ENCODE measurements around the gene RAP1GAP. TPM values are rescaled to one million over a fixed set of nuclear protein-coding genes. Genes with fewer than 3 reads are reported as not detected.

Gene RAP1GAP
- polyA plus RNA-seq, 4 donors, result 18.4 to 24.3 (median 23.1) TPM

- no peak for DNase-seq (ENCODE audit: low read depth in 4 of 4, low spot score in 2 of 4)
Measured at GRCh38 chr1:21559788-21560567, 109.2 kb downstream of the RAP1GAP start.

GRCh38 chr1:21553116-21553926 lies 115.8 kb downstream of the RAP1GAP start:
- DNase-seq (ENCODE audit: low read depth in 4 of 4, low spot score in 2 of 4), result no peak

- no peak for DNase-seq (ENCODE audit: low read depth in 4 of 4, low spot score in 2 of 4)
Measured at GRCh38 chr1:21552715-21553114, 116.4 kb downstream of the RAP1GAP start.

- no peak for DNase-seq (ENCODE audit: low read depth in 4 of 4, low spot score in 2 of 4)
Measured at GRCh38 chr1:21550866-21551475, 118.2 kb downstream of the RAP1GAP start.

GRCh38 chr1:21550097-21550496 lies 119.1 kb downstream of the RAP1GAP start:
- DNase-seq (ENCODE audit: low read depth in 4 of 4, low spot score in 2 of 4), result no peak

GRCh38 chr1:21547876-21548275 lies 121.3 kb downstream of the RAP1GAP start:
- DNase-seq (ENCODE audit: low read depth in 4 of 4, low spot score in 2 of 4), result no peak

Other genes with a start within 250 kb of the RAP1GAP start
- 10 to 100 TPM; 15.5 to 21.5 (median 17.2) TPM for gene NBPF3, start 229.2 kb downstream of the RAP1GAP start, polyA plus RNA-seq (ENCODE audit: insufficient read length in 4 of 4)
- 10 to 100 TPM; 25.1 to 53.0 (median 33.4) TPM for gene ALPL, start 159.9 kb downstream of the RAP1GAP start, polyA plus RNA-seq (ENCODE audit: insufficient read length in 4 of 4)
- gene USP48, start 113.8 kb upstream of the RAP1GAP start, polyA plus RNA-seq (ENCODE audit: insufficient read length in 4 of 4), result 10 to 100 TPM; 48.7 to 81.7 (median 66.1) TPM
- 1 to 10 TPM; 3.3 to 5.2 (median 4.3) TPM for gene LDLRAD2, start 142.9 kb upstream of the RAP1GAP start, polyA plus RNA-seq (ENCODE audit: insufficient read length in 4 of 4)

Data from left renal cortex interstitium (tissue), 4 donors.